Superior temporal gyrus (tissue), 1 donor: Measurements from ENCODE around the gene GALNT5.
"Not testable (repeated sequence)": the region's sequence is repeated elsewhere in the genome, so short reads cannot be mapped to it uniquely, and the experiment has no call there.

Experiments used
- DNase-seq: peaks from one replicate; pipeline ENCODE4 v3.0.0-alpha.2; 2016; ENCODE audit errors: extremely low spot score

GALNT5 gene

GRCh38 chr2:157251932-157252331 lies 5.6 kb upstream of the GALNT5 start:
- no peak for DNase-seq

DNA sequence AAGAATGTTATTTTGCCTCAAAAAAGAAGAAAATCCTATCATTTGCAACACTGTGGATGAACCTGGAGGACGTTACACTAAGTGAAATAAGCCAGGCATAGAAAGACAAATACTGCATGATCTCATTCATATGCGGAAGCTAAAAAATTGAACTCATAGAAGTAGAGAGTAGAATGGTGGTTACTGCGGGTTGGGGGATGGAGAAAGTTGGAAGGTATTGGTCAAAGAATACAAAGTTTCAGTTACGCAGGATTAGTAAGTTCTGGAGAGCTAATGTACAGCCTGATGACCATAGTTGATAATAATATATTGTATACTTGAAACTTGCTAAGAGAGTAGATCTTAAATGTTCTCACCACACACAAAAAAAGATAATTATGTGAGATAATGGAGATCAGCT lies 5.0 kb upstream of the GALNT5 start:
- no peak for DNase-seq

- DNase-seq = no peak
Observed at GRCh38 chr2:157254041-157254440, 3.5 kb upstream of the GALNT5 start.

GRCh38 chr2:157255746-157256145 lies 1.8 kb upstream of the GALNT5 start:
- no peak for DNase-seq

DNA sequence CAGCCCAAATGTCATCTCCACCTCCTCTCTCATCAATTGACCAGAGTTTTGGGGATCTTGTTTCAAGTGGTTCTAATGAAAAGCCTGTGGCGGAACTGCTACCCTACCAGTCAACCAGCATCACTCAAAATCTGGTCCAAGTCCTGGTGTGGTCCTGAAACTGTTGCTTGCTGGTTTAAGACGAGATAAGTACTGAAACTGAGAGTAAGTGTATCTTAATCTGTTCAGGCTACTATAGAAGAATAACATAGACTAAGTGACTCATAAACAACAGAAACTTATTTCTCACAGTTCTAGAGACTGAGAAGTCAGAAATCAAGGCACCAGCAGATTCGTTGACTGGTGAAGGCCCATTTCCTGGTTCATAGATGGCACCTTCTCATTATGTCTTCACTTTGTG lies 879 bp upstream of the GALNT5 start:
- DNase-seq = no peak

GRCh38 chr2:157258520-157259326 lies 1.2 kb downstream of the GALNT5 start:
- no peak for DNase-seq

DNA sequence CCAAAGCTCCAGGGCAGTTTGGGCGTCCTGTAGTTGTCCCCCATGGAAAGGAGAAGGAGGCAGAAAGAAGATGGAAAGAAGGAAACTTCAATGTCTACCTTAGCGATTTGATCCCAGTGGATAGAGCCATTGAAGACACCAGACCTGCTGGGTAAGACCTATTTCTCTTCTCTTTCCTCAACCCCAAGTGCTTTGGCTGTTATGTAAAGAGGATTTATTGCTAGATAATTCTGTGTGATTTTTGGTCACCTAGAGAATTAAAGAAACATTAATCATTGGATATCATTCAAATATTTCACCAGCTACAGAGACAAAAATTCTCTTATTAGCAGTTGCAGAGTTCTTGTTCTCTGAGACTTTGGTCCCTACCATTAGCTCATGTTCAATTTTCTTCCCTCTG lies 1.9 kb downstream of the GALNT5 start:
- DNase-seq = no peak

- DNase-seq = no peak
Observed at GRCh38 chr2:157259960-157260359, 2.5 kb downstream of the GALNT5 start.

GRCh38 chr2:157260533-157261198 lies 3.2 kb downstream of the GALNT5 start:
- DNase-seq = no peak

- no peak for DNase-seq
Observed at GRCh38 chr2:157261199-157261782, 3.8 kb downstream of the GALNT5 start.

GRCh38 chr2:157262248-157262647 lies 4.7 kb downstream of the GALNT5 start:
- no peak for DNase-seq

GRCh38 chr2:157264099-157264498 lies 6.6 kb downstream of the GALNT5 start:
- no peak for DNase-seq

GRCh38 chr2:157265825-157266224 lies 8.3 kb downstream of the GALNT5 start:
- DNase-seq = no peak

- DNase-seq = no peak
Observed at GRCh38 chr2:157267476-157267875, 10.0 kb downstream of the GALNT5 start.

DNA sequence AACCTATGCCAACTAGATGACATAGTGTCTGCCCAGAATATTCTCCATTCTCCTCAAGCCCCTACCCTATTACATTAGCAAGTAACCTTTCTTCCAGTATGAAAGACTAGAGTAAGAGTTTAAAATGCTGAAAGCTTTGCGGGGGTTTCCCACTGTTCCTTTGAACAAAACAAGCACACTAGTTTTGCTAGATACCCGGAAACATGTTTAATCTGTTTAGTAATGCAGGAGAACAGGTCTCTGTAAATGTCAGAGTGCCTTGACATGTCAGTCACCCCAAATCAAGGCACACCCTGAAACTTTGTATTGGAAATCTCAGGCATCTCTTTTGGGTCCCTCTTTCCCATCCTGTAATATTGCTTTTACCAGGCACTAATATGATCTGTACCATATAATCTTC lies 11.6 kb downstream of the GALNT5 start:
- DNase-seq = no peak

GRCh38 chr2:157269922-157270321 lies 12.4 kb downstream of the GALNT5 start:
- no peak for DNase-seq

DNA sequence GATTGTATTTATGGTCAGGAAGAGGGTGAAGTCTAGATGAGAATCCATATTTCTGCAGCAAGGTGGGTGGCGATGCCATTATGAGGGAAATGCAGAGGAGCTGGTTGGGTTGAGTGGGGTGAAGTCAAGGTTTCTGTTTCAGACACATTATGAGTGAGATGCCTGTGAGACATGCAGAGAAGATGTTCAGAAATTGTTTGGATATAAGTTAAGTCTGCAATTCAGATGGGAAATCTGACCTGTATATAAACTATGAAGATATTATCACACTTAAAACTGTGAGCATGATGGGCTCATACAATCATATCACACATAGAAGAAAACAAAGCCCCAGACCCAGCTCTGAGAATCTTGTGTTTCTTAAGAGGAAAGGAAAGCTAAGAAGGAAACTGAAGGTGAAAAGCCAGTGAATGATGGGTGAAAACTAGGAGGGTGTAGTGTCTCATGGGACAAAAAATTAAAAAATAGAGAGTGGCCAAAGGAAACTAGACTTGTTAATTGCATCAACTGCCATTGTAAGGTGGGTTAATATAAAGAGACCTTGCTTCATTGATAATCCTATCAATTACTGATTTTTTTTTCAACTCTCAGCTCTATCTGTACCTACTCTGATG lies 14.2 kb downstream of the GALNT5 start:
- no peak for DNase-seq

GRCh38 chr2:157279311-157279710 lies 21.8 kb downstream of the GALNT5 start:
- not testable (repeated sequence) for DNase-seq

DNA sequence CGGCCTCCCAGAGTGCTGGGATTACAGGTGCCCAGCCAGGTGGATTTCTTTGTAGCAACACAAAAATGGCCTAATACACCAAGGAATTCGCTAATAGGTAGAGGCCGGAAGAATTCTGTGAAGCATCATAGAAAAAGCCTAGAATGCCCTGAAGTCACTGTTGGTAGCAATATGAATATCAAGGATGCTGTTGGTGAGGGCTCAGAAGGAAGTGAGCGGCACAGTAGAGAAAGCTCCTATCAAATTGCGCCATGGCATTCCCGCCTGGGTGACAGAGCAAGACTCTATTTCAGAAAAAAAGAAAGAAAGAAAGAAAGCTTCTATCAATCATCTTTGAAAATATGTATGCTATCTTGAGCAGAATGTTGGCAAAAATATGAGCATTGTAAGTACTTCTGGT lies 23.8 kb downstream of the GALNT5 start:
- no peak for DNase-seq

DNA sequence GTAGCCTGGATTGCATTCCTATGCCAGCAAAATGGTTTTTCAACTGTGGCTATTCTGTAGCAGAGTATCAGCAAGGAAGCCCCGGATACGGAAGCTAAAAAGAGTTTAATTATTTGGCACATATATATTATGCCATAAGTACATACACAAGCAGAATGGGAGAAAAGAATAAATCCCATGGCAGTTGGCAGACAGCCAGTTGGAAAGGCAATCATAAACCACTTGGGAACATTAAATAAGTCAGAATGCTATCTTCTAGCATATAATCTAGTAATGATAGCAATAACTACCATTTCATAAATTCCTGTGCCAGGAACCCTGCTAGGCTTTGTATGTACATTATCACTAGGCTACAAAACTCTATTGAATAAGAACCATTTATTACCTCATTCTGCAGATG lies 26.0 kb downstream of the GALNT5 start:
- DNase-seq = no peak

GRCh38 chr2:157287160-157287559 lies 29.7 kb downstream of the GALNT5 start:
- no peak for DNase-seq

- DNase-seq = no peak
Observed at GRCh38 chr2:157290525-157290924, 33.0 kb downstream of the GALNT5 start.

DNA sequence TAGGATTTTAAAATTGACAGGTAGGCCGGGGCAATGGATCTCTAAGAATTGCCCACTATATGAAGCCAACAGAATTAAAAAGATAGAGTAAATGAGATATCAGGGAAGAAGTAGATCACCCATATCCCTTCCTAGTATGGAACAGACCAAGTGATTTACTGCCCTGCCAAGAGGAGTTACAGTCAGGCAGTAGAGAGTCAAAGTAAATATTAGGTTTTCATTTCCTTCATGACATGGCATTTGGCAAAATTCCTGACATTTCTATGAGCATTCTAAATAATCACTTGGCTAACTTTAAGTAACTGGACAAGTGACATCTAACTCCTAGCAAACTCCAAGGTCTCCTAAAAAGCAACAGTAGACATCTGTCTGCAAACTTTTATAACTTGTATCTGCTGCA lies 33.5 kb downstream of the GALNT5 start:
- DNase-seq = no peak
